ENCODE results near the gene GNA14. TPM values are rescaled to one million over a fixed set of nuclear protein-coding genes. Genes with fewer than 3 reads are reported as not detected.

The GNA14 gene
- 0.20 and 0.73 TPM in 2 replicates for total RNA-seq

DNA sequence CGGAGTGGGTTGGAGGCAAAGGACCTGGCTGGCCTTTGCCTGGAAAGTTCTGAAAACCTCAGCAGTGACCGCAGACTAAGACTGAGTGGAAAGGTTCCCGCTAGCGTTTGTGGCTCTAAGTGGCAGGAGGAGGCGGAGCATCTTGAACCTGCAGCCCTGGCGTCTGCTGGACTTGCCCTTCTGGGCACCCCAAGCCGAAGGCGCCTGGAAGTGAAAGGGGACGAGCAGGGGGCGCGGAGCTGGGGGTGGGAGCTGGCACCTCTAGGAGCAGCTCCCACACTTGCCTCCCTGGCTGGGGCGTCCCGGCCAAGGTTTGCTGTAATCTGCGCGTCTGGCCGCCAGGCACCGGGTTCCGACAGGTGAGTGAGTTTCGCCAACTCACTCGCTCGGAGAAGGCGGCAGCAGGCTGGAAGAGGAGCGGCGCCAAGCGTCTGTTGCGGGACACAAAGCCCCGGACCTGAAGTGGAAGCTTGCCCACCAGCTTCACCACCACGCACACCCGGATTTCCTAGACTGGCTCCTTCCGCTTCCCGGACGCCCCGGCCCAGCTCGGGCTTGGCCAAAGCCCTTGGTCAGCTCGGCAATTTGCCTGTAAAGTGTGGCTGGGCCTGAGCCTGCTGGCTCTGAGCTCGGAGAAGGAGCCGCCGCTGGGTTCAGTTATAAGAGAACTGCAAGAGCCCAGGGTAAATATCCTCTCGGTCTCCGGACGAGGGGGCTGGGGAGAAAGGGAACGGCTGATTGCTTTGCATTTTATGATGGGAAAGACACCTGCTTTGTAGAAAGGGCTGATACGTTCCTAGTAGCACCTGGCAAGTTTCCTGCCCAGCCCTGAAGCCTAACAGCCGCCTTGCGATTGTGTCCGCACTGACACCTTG lies at the start of gene GNA14:
GNA14 (minus strand) TSS at position 89 of the 875 bp plus-strand sequence. CDS start 529 bp downstream, outside the sequence.

Small RNA genes within 50 kb of the gene (small RNA-seq; reads per million reads assigned to genes)
- gene RNU6-1303P: not detected
